Progenitor cell of endocrine pancreas (in vitro differentiated cells): ENCODE results near the gene DLGAP1. TPM values are rescaled to one million over a fixed set of nuclear protein-coding genes. Genes with fewer than 3 reads are reported as not detected.

Source experiments
- DNase-seq: peaks from one replicate; pipeline ENCODE4 v3.0.0; 2021; ENCODE audit warnings: low spot score; ENCODE audit not compliant: unreplicated experiment
- H3K27ac Mint-ChIP-seq: 2 replicates; pipeline ENCODE4 v1.8.0; 2021; ENCODE audit warnings: mild to moderate bottlenecking, moderate library complexity, mixed read lengths
- H3K27me3 Mint-ChIP-seq: 2 replicates; pipeline ENCODE4 v1.8.0; 2021; ENCODE audit warnings: mixed read lengths
- H3K36me3 Mint-ChIP-seq: 2 replicates; pipeline ENCODE4 v1.8.0; 2022; ENCODE audit warnings: mixed read lengths; ENCODE audit not compliant: insufficient read depth
- H3K4me1 Mint-ChIP-seq: 2 replicates; pipeline ENCODE4 v1.8.0; 2021; ENCODE audit warnings: low read depth, mixed read lengths
- H3K4me3 Mint-ChIP-seq: 2 replicates; pipeline ENCODE4 v1.8.0; 2021; ENCODE audit warnings: low read depth, mild to moderate bottlenecking, moderate library complexity, mixed read lengths
- H3K9me3 Mint-ChIP-seq: 2 replicates; pipeline ENCODE4 v1.8.0; 2021; ENCODE audit warnings: low read depth, mixed read lengths
- total RNA-seq: library from RNA; stranded (reverse); gene quantifications from 2 replicates; pipeline ENCODE4 v1.2.1, GENCODE V29; 2021
- TF ChIP-seq, protein P1 (sequence below): fragments of 200-600 bp; sonication (generic); IDR thresholded peaks from one replicate; pipeline ENCODE4 v1.5.0; 2021; ENCODE audit warnings: antibody characterized with exemption, mild to moderate bottlenecking; ENCODE audit not compliant: unreplicated experiment

The DLGAP1 gene
- total RNA-seq, 1 donor from 2014 or later = 16.7 TPM

DNA sequence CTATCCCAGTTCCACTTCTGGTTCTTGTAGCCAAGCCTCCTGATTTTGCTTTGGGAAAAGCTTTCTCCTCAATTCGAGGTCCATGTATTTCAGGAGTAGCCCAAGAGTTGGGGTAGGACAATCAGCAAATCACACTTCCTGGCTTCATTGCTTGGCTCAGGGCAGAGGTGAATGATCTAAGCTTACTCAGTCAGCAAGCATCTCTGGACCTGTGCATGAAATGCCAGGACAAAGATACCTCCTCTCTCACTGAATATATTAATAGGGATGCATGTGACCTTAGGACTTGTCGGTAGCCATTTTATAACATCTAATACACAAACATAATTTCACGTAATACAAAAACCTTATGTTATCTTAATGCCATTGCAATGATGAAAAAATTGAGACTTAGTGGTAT, 632.0 kb downstream of the DLGAP1 start:
- no peaks in the 10 kb centered on the region for H3K27me3 Mint-ChIP-seq
- H3K4me1 Mint-ChIP-seq = peaks cover 19% of the 10 kb centered on the region
- H3K9me3 Mint-ChIP-seq = no peaks in the 10 kb centered on the region
- no peaks in the 10 kb centered on the region for H3K36me3 Mint-ChIP-seq
- DNase-seq = no peak
- no peak overlapping the region for H3K4me3 Mint-ChIP-seq
- H3K27ac Mint-ChIP-seq = no peak overlapping the region
- TF ChIP-seq, protein P1, sequence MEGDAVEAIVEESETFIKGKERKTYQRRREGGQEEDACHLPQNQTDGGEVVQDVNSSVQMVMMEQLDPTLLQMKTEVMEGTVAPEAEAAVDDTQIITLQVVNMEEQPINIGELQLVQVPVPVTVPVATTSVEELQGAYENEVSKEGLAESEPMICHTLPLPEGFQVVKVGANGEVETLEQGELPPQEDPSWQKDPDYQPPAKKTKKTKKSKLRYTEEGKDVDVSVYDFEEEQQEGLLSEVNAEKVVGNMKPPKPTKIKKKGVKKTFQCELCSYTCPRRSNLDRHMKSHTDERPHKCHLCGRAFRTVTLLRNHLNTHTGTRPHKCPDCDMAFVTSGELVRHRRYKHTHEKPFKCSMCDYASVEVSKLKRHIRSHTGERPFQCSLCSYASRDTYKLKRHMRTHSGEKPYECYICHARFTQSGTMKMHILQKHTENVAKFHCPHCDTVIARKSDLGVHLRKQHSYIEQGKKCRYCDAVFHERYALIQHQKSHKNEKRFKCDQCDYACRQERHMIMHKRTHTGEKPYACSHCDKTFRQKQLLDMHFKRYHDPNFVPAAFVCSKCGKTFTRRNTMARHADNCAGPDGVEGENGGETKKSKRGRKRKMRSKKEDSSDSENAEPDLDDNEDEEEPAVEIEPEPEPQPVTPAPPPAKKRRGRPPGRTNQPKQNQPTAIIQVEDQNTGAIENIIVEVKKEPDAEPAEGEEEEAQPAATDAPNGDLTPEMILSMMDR = no peak

DNA sequence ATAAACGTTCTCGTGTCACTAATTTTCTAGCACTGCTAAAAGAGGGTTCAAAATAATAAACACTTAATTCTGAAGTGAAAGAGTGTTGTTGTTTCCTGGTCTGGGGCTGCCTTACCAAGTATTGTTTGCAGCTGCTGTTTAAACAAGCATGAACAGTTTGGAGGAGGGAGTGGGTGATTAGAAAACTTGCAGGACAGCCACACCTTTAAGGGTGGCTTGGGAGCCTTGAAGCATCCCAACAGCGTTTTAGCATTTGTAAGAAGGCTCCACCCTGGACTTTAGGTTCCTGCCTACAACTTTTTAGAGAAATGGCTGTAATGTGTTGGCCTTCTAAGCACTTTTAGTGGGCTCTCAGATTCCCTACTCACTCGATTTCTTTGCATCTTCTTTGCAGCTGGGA, 633.6 kb downstream of the DLGAP1 start:
- no peaks in the 10 kb centered on the region for H3K9me3 Mint-ChIP-seq
- peaks cover 25% of the 10 kb centered on the region for H3K4me1 Mint-ChIP-seq
- H3K36me3 Mint-ChIP-seq = no peaks in the 10 kb centered on the region
- TF ChIP-seq, protein P1 = no peak
- DNase-seq = no peak
- no peaks in the 10 kb centered on the region for H3K27me3 Mint-ChIP-seq
- H3K27ac Mint-ChIP-seq = peak overlapping the region; percentile 5
- no peak overlapping the region for H3K4me3 Mint-ChIP-seq

DNA sequence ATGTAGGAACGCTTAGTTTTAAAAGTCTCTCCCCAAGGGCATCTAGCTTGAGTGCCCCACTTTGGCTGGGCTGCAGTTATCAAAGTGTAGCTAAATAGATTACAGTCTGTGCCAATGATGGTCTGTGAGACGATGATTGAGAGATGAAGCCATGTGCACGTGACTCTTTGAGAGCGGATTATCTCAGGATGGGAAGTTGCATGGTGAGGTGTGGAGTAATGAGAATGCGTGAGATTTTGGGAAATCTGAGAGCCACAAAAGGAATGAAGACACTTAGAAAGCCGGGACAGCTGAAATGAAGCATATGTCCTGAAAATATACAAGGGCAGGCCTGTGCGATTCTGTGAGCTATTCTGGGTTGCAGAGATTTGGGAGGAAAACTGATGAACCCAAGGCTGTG, 635.1 kb downstream of the DLGAP1 start:
- Mint-ChIP-seq H3K27me3 (no peaks in the 10 kb centered on the region), H3K4me1 (peaks cover 25% of the 10 kb centered on the region), H3K4me3 (no peak overlapping the region), H3K9me3 (no peaks in the 10 kb centered on the region), H3K36me3 (no peaks in the 10 kb centered on the region), H3K27ac (peak overlapping the region; percentile 53)
- TF ChIP-seq, protein P1 = no peak
- no peak for DNase-seq

DNA sequence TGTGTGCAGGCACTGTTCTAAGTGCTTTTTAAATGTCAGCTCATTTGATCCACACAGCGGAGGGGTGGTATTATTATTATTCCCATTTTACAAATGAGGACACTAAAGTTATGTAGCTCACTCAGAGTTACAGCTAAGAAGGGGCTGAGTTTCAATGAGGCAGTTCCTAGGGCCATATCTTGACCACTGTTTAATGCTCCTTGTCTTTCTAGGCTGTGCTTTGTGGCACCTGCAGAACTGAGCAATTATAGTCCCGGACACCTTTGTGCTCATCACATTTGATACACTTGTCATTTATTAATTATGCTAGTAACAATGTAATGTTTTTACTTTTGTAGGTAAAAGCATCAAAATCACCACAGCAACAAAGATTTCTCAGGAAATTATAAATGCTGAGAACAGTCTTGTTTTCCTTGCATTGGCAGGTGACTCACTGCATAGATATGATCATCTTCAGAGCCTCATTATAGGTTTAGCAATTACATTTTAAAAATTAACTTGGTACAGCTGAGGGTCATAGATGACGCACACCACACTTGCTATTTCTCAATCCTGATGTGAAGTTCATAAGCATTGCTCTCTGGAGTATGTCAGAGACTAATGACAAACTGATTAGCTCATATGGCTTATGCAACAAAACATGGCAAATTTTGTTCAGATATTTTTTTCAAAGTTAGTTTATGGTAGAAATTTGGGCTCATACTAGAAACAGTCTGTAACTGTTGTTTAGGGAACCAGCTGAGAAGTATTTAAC, 638.3 kb downstream of the DLGAP1 start:
- Mint-ChIP-seq H3K27ac (no peak overlapping the region), H3K4me1 (peaks cover 20% of the 10 kb centered on the region), H3K36me3 (peaks cover 3% of the 10 kb centered on the region), H3K4me3 (no peak overlapping the region), H3K27me3 (no peaks in the 10 kb centered on the region), H3K9me3 (no peaks in the 10 kb centered on the region)
- TF ChIP-seq, protein P1 = no peak
- DNase-seq = no peak

DNA sequence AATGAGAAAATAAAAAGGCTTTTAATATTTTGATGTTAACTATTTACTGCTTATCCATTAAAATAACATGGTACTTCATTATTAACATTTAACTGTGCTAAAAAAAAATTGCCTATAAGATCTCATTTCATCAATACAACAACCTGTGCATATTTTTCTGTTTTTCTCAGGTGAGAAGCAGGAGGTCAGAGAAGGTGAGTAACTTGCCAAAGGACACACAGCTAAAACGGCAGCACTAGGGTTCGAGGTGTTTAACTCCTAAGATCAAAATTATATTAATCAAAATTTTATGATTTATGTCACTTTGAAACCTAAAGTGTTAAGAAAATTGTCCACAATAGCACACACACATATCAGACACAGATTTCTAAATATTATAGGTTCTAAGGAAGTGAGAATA, 639.1 kb downstream of the DLGAP1 start:
- Mint-ChIP-seq H3K36me3 (peaks cover 4% of the 10 kb centered on the region), H3K27me3 (no peaks in the 10 kb centered on the region), H3K9me3 (no peaks in the 10 kb centered on the region), H3K27ac (no peak overlapping the region), H3K4me1 (peaks cover 13% of the 10 kb centered on the region), H3K4me3 (no peak overlapping the region)
- DNase-seq = no peak
- TF ChIP-seq, protein P1 = no peak
